ENCODE measurements around the gene SS18.
"Not testable (repeated sequence)": the region's sequence is repeated elsewhere in the genome, so short reads cannot be mapped to it uniquely, and the experiment has no call there.

Gene SS18, protein sequence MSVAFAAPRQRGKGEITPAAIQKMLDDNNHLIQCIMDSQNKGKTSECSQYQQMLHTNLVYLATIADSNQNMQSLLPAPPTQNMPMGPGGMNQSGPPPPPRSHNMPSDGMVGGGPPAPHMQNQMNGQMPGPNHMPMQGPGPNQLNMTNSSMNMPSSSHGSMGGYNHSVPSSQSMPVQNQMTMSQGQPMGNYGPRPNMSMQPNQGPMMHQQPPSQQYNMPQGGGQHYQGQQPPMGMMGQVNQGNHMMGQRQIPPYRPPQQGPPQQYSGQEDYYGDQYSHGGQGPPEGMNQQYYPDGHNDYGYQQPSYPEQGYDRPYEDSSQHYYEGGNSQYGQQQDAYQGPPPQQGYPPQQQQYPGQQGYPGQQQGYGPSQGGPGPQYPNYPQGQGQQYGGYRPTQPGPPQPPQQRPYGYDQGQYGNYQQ

DNA sequence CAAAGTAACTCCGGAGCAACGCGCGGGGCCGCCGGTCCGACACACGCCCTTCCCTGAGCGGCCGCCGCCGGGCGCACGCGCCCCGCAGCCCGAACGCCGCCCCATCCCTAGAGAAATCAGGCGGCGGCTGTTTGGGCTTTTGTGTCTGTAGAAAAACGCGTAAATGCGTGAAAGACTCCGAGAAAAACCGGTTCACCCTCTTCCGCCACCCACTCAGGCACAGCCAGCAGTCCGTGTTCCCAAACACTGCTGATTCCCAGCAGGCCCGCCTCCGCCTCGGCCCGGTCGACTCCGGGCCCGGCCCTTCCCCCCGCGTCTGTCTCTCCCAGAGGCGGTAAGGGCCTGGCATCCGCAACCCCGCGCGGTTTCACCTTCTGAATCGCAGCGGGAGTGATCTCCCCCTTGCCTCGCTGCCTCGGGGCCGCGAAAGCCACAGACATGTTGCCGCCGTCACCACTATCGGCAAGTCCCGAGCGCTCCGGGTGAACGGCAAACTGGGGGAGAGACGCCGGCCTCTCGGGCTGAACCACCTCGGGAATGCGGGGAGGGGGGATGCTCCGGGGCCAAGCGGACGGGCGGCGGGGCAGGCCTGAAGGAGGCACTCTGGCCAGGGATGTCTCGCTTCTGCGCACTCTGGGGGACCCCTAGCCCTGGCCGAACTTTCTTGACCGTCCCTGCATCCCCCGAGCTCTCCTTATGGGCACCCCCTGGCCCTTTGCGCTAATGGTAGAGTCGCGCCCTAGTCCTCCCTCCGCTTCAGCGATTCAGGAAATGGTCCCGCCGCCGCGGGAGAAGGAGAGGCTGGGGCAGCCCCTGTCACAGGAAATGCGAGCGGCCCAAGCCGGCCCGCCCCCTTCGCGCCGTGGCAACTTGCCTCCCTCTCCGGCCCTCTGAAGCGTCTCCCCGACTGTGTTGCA is at the start of gene SS18:
Gene SS18 (minus strand): TSS at position 484 of the 917 bp plus-strand sequence. CDS start 44 bp downstream, at position 440.
- TF ChIP-seq, protein P1, sequence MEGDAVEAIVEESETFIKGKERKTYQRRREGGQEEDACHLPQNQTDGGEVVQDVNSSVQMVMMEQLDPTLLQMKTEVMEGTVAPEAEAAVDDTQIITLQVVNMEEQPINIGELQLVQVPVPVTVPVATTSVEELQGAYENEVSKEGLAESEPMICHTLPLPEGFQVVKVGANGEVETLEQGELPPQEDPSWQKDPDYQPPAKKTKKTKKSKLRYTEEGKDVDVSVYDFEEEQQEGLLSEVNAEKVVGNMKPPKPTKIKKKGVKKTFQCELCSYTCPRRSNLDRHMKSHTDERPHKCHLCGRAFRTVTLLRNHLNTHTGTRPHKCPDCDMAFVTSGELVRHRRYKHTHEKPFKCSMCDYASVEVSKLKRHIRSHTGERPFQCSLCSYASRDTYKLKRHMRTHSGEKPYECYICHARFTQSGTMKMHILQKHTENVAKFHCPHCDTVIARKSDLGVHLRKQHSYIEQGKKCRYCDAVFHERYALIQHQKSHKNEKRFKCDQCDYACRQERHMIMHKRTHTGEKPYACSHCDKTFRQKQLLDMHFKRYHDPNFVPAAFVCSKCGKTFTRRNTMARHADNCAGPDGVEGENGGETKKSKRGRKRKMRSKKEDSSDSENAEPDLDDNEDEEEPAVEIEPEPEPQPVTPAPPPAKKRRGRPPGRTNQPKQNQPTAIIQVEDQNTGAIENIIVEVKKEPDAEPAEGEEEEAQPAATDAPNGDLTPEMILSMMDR (IDR thresholded peaks at IDR 0.05; ENCODE audit: low read length, missing control alignments) = no peak
- peak; percentile 95 for DNase-seq (ENCODE audit: low read depth)
- peak within 1 kb of the TSS; percentile 84 for H3K4me3 ChIP-seq (replicated peaks; ENCODE audit: low read depth, low read length)

DNA sequence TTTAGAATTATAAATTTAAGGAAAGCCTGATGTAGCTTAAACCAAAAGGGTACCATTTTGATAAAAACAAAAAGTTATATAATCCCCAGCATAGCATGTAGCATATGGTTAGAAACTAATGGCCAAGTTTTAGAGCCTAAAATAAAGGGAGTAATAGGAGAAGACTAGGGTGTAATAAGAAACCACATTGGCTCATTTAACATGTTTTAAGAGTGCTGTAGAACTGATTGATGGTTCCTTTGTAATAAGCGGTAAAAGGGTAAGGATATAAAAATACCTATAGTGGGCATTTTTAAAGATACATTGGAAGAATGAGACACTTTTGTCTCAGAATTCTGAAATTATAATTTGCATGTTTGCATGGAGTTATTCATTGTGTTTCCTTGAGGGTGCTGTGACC is 45.1 kb upstream of the SS18 start:
- no peak for DNase-seq (ENCODE audit: low read depth)
- no peak overlapping the region for H3K4me3 ChIP-seq (replicated peaks; ENCODE audit: low read depth, low read length)
- TF ChIP-seq, protein P1 (IDR thresholded peaks at IDR 0.05; ENCODE audit: low read length, missing control alignments) = no peak

DNA sequence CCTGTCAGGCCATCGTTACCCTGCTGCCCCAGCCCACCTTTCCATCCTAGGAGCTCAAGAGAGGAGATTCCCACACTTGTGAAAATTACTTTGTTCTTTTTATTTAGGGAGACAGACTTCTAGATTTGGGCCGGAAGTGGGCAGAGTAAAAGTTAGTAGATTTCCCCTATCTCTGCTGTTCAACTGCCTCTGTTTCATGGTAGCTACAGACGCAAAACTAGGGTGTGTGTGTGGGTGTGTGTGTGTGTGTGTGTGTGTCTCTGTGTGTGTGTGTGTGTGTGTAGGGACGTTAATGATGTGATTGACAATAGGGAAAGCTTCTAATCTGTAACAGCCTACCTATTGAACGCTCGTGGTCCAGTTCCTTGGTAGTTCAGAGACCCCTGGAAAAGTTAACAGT is 43.7 kb upstream of the SS18 start:
- TF ChIP-seq, protein P1 (IDR thresholded peaks at IDR 0.05; ENCODE audit: low read length, missing control alignments) = no peak
- no peak overlapping the region for H3K4me3 ChIP-seq (replicated peaks; ENCODE audit: low read depth, low read length)
- no peak for DNase-seq (ENCODE audit: low read depth)

DNA sequence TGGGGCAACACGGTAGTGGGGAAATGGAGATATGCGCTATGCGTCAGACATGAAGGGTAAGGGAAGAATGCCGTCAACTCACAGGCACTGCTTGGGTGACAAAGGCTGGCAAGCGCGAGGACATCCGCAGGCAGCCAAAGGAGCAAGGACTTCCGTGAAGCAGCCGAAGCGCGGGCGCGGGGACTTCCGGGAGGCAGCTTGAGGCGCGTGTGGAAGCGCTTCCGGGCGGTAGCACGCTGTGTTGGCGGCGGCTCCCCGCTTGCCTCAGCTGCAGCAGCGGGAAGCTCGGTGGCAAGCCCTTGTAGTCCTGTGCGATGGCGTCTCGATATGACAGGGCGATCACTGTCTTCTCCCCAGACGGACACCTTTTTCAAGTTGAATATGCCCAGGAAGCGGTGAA is 43.2 kb upstream of the SS18 start, which contains the start of gene PSMA8:
Gene PSMA8 (plus strand): TSS at position 218 of the 400 bp plus-strand sequence. CDS start 97 bp downstream, at position 315.
- no peak within 1 kb of the TSS for H3K4me3 ChIP-seq (replicated peaks; ENCODE audit: low read depth, low read length)
- DNase-seq (ENCODE audit: low read depth) = no peak
- TF ChIP-seq, protein P1 (IDR thresholded peaks at IDR 0.05; ENCODE audit: low read length, missing control alignments) = no peak

DNA sequence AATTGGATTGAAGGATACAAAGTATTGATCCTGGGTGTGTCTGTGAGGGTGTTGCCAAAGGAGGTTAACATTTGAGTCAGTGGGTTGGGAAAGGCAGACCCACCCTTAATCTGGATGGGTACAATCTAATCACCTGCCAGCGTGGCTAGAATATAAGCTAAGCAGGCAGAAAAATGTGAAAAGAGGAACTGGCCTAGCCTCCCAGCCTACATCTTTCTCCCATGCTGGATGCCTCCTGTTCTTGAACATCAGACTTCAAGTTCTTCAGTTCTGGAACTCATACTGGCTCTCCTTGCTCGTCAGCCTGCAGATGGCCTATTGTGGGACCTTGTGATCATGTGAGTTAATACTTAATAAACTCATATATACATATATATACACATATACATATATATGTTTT is 37.8 kb upstream of the SS18 start:
- not testable (repeated sequence) for DNase-seq (ENCODE audit: low read depth); H3K4me3 ChIP-seq (replicated peaks; ENCODE audit: low read depth, low read length)

DNA sequence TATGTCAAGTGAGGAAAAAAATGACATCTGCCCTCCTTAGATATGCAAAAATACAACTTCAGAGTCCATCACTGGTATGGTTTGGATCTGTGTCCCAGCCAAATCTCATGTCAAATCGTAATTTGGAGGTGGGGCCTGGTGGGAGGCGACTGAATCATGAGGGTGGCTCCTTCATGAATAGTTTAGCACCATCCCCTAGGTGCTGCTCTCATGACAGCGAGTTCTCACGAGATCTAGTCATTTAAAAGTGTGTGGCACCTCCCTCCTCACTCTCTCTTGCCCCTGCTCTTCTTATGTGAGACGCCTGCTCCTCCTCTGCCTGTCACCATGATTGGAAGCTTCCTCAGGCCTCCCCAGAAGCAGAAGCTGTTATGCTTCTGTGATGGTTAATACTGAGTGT is 37.4 kb upstream of the SS18 start:
- no peak for DNase-seq (ENCODE audit: low read depth)
- TF ChIP-seq, protein P1 (IDR thresholded peaks at IDR 0.05; ENCODE audit: low read length, missing control alignments) = no peak
- no peak overlapping the region for H3K4me3 ChIP-seq (replicated peaks; ENCODE audit: low read depth, low read length)

DNA sequence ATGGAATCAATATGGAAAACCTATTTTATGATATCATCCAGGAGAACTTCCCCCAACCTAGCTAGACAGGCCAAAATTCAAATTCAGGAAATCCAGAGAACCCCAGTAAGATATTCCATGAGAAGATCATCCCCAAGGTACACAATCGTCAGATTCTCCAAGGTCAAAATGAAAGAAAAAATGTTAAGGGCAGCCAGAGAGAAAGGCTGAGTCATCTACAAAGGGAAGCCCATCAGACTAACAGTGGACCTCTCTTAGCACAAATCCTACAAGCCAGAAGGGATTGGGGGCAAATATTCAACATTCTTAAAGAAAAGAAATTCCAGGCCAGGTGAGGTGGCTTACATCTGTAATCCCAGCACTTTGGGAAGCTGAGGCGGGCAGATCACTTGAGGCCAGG is 31.6 kb upstream of the SS18 start:
- not testable (repeated sequence) for H3K4me3 ChIP-seq (replicated peaks; ENCODE audit: low read depth, low read length); DNase-seq (ENCODE audit: low read depth)
